SU-DHL-6 (cell line): ENCODE measurements around the gene TEAD1.

Source experiments
- CTCF ChIP-seq: fragments of 200-600 bp; sonication (generic); IDR thresholded peaks from one replicate; pipeline ENCODE4 v1.5.1; 2017; ENCODE audit warnings: antibody characterized with exemption, mild to moderate bottlenecking, low read length, moderate library complexity; ENCODE audit not compliant: insufficient read depth, poor library complexity, severe bottlenecking
- EZH2phosphoT487 ChIP-seq: fragments of 200-600 bp; sonication (generic), shearing (Covaris generic); conservative IDR thresholded peaks from 2 replicates; pipeline ENCODE4 v1.6.1; 2018; ENCODE audit warnings: mild to moderate bottlenecking, antibody characterized with exemption, low read length, moderate library complexity, mixed read lengths

GRCh38 chr11:12712132-12712531, 37.9 kb downstream of the TEAD1 start:
- no peak for TF ChIP-seq CTCF
- TF ChIP-seq EZH2phosphoT487 = no peak
